Esophagus mucosa (tissue), 1 donor: ENCODE results near the gene CEACAM4. TPM values are rescaled to one million over a fixed set of nuclear protein-coding genes. Genes with fewer than 3 reads are reported as not detected.
"Not testable (repeated sequence)": the region's sequence is repeated elsewhere in the genome, so short reads cannot be mapped to it uniquely, and the experiment has no call there.

ENCODE experiments used
- ATAC-seq: fragments of 200-7000 bp; cut with Tn5 transposase; one replicate; pipeline ENCODE4 v1.9.1; 2020
- total RNA-seq: library from RNA; stranded (reverse); gene quantifications from one replicate; pipeline ENCODE4 v1.2.4, GENCODE V29; 2023
- donor health status: DM: yes; HTN: yes; CAD: no.

The CEACAM4 gene
- total RNA-seq, 1 donor from 2014 or later = 0.24 TPM

DNA sequence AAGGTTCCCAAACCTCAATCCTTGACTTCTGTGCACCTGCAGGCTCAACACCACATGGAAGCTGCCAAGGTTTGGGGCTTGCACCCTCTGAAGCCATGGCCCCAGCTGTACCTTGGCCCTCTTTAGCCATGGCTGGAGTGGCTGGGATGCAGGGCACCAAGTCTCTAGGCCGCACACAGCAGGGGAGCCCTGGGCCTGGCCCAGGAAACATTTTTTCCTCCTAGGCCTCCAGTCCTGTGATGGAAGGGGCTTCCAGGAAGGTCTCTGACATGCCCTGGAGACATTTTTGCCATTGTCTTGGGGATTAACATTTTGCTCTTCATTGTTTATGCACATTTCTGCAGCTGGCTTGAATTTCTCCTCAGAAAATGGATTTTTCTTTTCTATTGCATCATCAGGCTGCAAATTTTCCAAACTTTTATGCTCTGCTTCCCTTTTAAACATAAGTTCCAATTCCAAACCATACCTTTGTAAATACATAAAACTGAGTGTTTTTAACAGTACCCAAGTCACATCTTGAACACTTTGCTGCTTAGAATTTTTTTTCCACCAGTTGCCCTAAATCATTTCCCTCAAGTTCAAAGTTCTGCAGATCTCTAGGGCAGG, 44.2 kb downstream of the CEACAM4 start:
- not testable (repeated sequence) for ATAC-seq

GRCh38 chr19:41581068-41581467, 45.8 kb downstream of the CEACAM4 start:
- not testable (repeated sequence) for ATAC-seq

GRCh38 chr19:41578886-41579285, 48.0 kb downstream of the CEACAM4 start:
- no peak for ATAC-seq

- no peak for ATAC-seq
Observed at GRCh38 chr19:41577833-41578232, 49.0 kb downstream of the CEACAM4 start.

DNA sequence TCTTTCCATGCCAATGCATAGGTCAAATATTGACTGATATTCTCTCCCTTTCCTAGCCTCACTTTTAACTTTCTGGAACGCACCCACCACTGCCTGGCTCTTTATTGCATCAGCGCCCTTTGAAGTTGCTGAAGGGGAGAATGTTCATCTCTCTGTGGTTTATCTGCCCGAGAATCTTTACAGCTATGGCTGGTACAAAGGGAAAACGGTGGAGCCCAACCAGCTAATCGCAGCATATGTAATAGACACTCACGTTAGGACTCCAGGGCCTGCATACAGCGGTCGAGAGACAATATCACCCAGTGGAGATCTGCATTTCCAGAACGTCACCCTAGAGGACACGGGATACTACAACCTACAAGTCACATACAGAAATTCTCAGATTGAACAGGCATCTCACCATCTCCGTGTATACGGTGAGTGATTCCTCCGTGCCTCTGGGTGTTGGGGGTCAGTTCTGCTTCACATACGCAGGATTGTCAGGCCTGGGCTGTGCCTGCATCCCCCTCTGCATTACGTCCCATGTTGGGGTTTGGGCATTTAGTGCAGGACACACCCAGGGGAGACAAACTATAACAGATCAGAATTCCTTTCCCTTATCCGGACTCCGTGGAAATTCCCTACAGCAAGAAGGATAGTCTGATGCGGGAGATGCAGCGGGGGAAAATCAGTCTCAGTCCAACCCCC, 49.6 kb downstream of the CEACAM4 start:
- no peak for ATAC-seq

GRCh38 chr19:41575998-41576397, 50.9 kb downstream of the CEACAM4 start, which contains the start of gene CEACAM21:
Gene CEACAM21 (plus strand): TSS chr19:41576166. CDS start chr19:41576275, 109 bp downstream.
- peak; percentile 78 for ATAC-seq

DNA sequence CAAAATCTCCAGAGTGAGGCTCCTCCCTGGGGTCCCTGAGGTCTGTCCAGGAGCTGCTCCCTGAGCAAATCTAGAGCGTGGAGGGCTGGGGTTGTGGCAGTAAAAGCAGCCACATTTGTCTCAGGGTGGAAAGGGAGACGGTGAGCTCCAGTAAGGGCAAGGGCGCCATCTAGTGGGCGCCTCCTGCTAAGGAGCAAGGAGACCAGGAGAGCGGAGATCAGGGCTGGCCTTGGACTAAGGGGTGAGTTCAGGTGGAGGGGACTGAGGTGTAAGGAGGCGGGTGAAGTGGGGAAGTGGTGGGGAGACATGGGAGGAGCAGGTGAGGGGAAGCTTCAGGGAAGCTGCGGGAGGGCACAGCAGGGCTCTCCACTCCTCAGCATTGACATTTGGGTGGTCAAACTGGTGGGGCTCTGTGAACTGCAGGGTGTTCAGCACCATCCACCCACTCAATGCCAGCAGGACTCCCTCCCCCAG, 56.2 kb downstream of the CEACAM4 start:
- peak; percentile 90 for ATAC-seq

DNA sequence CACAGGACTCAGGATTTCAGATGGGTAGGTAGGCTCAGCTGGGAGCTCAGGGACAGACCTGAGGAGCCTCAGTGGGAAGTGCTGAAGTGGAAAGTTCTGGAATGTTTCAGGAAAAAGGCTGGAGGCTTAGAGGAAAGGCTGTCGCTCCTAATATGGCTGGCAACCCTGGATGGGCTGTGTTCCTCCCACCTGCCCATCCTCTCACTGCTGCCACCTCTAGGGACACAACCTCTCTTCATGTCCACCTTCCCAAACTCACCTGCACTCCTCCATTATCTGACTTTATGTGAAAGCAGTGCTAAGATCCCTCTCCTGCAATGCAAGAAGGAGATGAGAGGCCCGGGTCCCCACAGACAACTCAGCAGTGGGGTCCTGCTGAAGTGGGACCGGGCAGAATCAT, 56.7 kb downstream of the CEACAM4 start:
- ATAC-seq = peak; percentile 8

GRCh38 chr19:41569481-41570150, 57.3 kb downstream of the CEACAM4 start:
- ATAC-seq = peak; percentile 19

Other genes starting within 250 kb of the CEACAM4 start
- 15.7 TPM for gene EXOSC5, start 229.7 kb downstream of the CEACAM4 start, total RNA-seq
- 49.3 TPM for gene BCKDHA, start 229.3 kb downstream of the CEACAM4 start, total RNA-seq
- 40.4 TPM for gene B3GNT8, start 199.7 kb downstream of the CEACAM4 start, total RNA-seq
- gene DMAC2, start 187.2 kb downstream of the CEACAM4 start, total RNA-seq = 34.6 TPM
- not detected for gene ERICH4, start 183.9 kb downstream of the CEACAM4 start, total RNA-seq
- gene CEACAM21, start 50.9 kb downstream of the CEACAM4 start, total RNA-seq = 2.0 TPM
- gene CEACAM7, start 61.2 kb upstream of the CEACAM4 start, total RNA-seq = 71.9 TPM
- gene CEACAM5, start 81.6 kb upstream of the CEACAM4 start, total RNA-seq = 369 TPM
- gene CEACAM6, start 128.5 kb upstream of the CEACAM4 start, total RNA-seq = 268 TPM
- gene CEACAM3, start 169.5 kb upstream of the CEACAM4 start, total RNA-seq = not detected
- not detected for gene LYPD4, start 217.6 kb upstream of the CEACAM4 start, total RNA-seq
- not detected for gene DMRTC2, start 218.0 kb upstream of the CEACAM4 start, total RNA-seq
- gene RPS19, start 233.2 kb upstream of the CEACAM4 start, total RNA-seq = 2,011 TPM